ENCODE data around the gene SUPT3H. TPM values are rescaled to one million over a fixed set of nuclear protein-coding genes. Genes with fewer than 3 reads are reported as not detected.

The SUPT3H gene
- total and polyA plus RNA-seq, 2 donors from 2014 or later = 10.1 to 12.5 TPM

- DNase-seq (no peak), FAIRE-seq (no peak)
- Histone ChIP-seq H3K4me1 (ENCODE audit: control insufficient read depth in 2 of 3, insufficient read depth in 2 of 3, low read depth in 1 of 3, low read length in 3 of 3) (no peaks in the 10 kb centered on the region), H3K36me3 (ENCODE audit: control insufficient read depth in 2 of 3, insufficient read depth in 3 of 3, low read length in 3 of 3) (no peaks in the 10 kb centered on the region), H3K27me3 (ENCODE audit: control insufficient read depth, insufficient read depth, low read length) (no peaks in the 10 kb centered on the region), H3K27ac (ENCODE audit: low read depth in 2 of 2, low read length in 2 of 2) (no peak overlapping the region), H3K4me3 (ENCODE audit: low read length in 3 of 3) (no peak overlapping the region), H3K9me3 (ENCODE audit: control insufficient read depth in 2 of 3, insufficient read depth in 1 of 3, low read length in 3 of 3) (peaks cover 0 to 2% (median 0%) of the 10 kb centered on the region in 3 donors), H3K9ac (ENCODE audit: low read length in 3 of 3) (no peak overlapping the region)
- TF ChIP-seq CTCF (IDR thresholded peaks at IDR 0.05; ENCODE audit: borderline replicate concordance, extremely low read depth, insufficient read depth) = no peak
- intact Hi-C loops (cut with DNase I) = no loop called here
Measured at GRCh38 chr6:44820321-44820720, 557.4 kb downstream of the SUPT3H start.

GRCh38 chr6:44811456-44811855 lies 566.3 kb downstream of the SUPT3H start:
- Histone ChIP-seq H3K9ac (ENCODE audit: low read length in 3 of 3) (no peak overlapping the region), H3K27ac (ENCODE audit: low read depth in 2 of 2, low read length in 2 of 2) (no peak overlapping the region), H3K4me1 (ENCODE audit: control insufficient read depth in 2 of 3, insufficient read depth in 2 of 3, low read depth in 1 of 3, low read length in 3 of 3) (no peaks in the 10 kb centered on the region), H3K27me3 (ENCODE audit: control insufficient read depth, insufficient read depth, low read length) (no peaks in the 10 kb centered on the region), H3K4me3 (ENCODE audit: low read length in 3 of 3) (no peak overlapping the region), H3K9me3 (ENCODE audit: control insufficient read depth in 2 of 3, insufficient read depth in 1 of 3, low read length in 3 of 3) (no peaks in the 10 kb centered on the region), H3K36me3 (ENCODE audit: control insufficient read depth in 2 of 3, insufficient read depth in 3 of 3, low read length in 3 of 3) (no peaks in the 10 kb centered on the region)
- intact Hi-C loops (cut with DNase I) = no loop called here
- FAIRE-seq (no peak), DNase-seq (no peak)
- no peak for TF ChIP-seq CTCF (IDR thresholded peaks at IDR 0.05; ENCODE audit: borderline replicate concordance, extremely low read depth, insufficient read depth)

GRCh38 chr6:44809258-44809657 lies 568.5 kb downstream of the SUPT3H start:
- FAIRE-seq (no peak), DNase-seq (no peak)
- Histone ChIP-seq H3K4me1 (ENCODE audit: control insufficient read depth in 2 of 3, insufficient read depth in 2 of 3, low read depth in 1 of 3, low read length in 3 of 3) (peaks cover 0 to 4% (median 0%) of the 10 kb centered on the region in 3 donors), H3K27me3 (ENCODE audit: control insufficient read depth, insufficient read depth, low read length) (no peaks in the 10 kb centered on the region), H3K4me3 (ENCODE audit: low read length in 3 of 3) (peak overlapping the region in 1 of 3 donors; percentile 24), H3K36me3 (ENCODE audit: control insufficient read depth in 2 of 3, insufficient read depth in 3 of 3, low read length in 3 of 3) (no peaks in the 10 kb centered on the region), H3K9ac (ENCODE audit: low read length in 3 of 3) (no peak overlapping the region), H3K9me3 (ENCODE audit: control insufficient read depth in 2 of 3, insufficient read depth in 1 of 3, low read length in 3 of 3) (no peaks in the 10 kb centered on the region), H3K27ac (ENCODE audit: low read depth in 2 of 2, low read length in 2 of 2) (no peak overlapping the region)
- intact Hi-C loops (cut with DNase I) = no loop called here
- no peak for TF ChIP-seq CTCF (IDR thresholded peaks at IDR 0.05; ENCODE audit: borderline replicate concordance, extremely low read depth, insufficient read depth)

- H3K27me3 ChIP-seq (ENCODE audit: control insufficient read depth, insufficient read depth, low read length) = no peaks in the 10 kb centered on the region
- intact Hi-C loops (cut with DNase I) = no loop called here
- H3K27ac ChIP-seq (ENCODE audit: low read depth in 2 of 2, low read length in 2 of 2) = no peak overlapping the region
- DNase-seq (no peak), FAIRE-seq (no peak)
- H3K4me3 ChIP-seq (ENCODE audit: low read length in 3 of 3) = no peak overlapping the region
- H3K4me1 ChIP-seq (ENCODE audit: control insufficient read depth in 2 of 3, insufficient read depth in 2 of 3, low read depth in 1 of 3, low read length in 3 of 3) = peaks cover 0 to 4% (median 0%) of the 10 kb centered on the region in 3 donors
- no peak for TF ChIP-seq CTCF (IDR thresholded peaks at IDR 0.05; ENCODE audit: borderline replicate concordance, extremely low read depth, insufficient read depth)
- H3K9me3 ChIP-seq (ENCODE audit: control insufficient read depth in 2 of 3, insufficient read depth in 1 of 3, low read length in 3 of 3) = no peaks in the 10 kb centered on the region
- no peaks in the 10 kb centered on the region for H3K36me3 ChIP-seq (ENCODE audit: control insufficient read depth in 2 of 3, insufficient read depth in 3 of 3, low read length in 3 of 3)
- H3K9ac ChIP-seq (ENCODE audit: low read length in 3 of 3) = no peak overlapping the region
Measured at GRCh38 chr6:44808148-44808547, 569.6 kb downstream of the SUPT3H start.
